Measurements from ENCODE around the gene TIMM17A. TPM values are rescaled to one million over a fixed set of nuclear protein-coding genes. Genes with fewer than 3 reads are reported as not detected.

Gene TIMM17A
- total RNA-seq, 1 donor from 2014 or later = 139 TPM

DNA sequence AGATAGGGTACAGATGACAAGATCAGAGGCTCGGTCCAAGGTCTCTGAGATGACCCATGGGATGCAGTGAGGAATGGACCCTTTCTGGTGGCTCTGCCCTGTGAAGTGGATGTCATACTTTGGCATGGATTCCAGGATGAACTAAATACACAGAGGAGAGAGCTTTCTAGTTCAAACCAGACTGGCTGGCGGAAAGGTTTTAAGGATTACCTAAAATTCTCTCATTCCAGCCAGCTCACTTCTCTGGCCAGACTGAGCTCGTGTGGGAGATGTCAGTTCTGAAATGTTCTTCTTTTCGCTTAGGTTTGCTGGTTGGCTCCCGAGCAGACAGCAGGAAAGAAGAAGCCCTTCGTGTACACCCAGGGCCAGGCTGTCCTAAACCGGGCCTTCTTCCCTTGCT lies 33.3 kb downstream of the TIMM17A start:
- H3K27ac ChIP-seq (ENCODE audit: low read depth, low read length) = no peak overlapping the region
- peaks cover 36% of the 10 kb centered on the region for H3K79me2 ChIP-seq (ENCODE audit: insufficient read depth, low read length)
- no peaks in the 10 kb centered on the region for H3K27me3 ChIP-seq (ENCODE audit: insufficient read depth, low read length)
- FAIRE-seq (no peak), DNase-seq (ENCODE audit: low read depth) (no peak)
- peaks cover 19% of the 10 kb centered on the region for H3K36me3 Mint-ChIP-seq (ENCODE audit: low read depth, unreplicated experiment)
- H3K9ac ChIP-seq (ENCODE audit: low read length) = no peak overlapping the region
- H3K9me3 Mint-ChIP-seq (ENCODE audit: unreplicated experiment) = no peaks in the 10 kb centered on the region
- H3K4me3 ChIP-seq (ENCODE audit: insufficient read depth, low read depth, low read length) = no peak overlapping the region
- no peak overlapping the region for H3K4me3 Mint-ChIP-seq (ENCODE audit: unreplicated experiment)
- peaks cover 40% of the 10 kb centered on the region for H4K20me1 ChIP-seq (ENCODE audit: insufficient read depth, low read length)
- TF ChIP-seq CTCF (IDR thresholded peaks at IDR 0.05; ENCODE audit: insufficient read depth, low read depth, low read length) = no peak
- no peak for TF ChIP-seq EZH2 (IDR thresholded peaks at IDR 0.05; ENCODE audit: insufficient read depth, low read length)
- no peaks in the 10 kb centered on the region for H3K27me3 Mint-ChIP-seq (ENCODE audit: low read depth, unreplicated experiment)
- H3K27ac Mint-ChIP-seq (ENCODE audit: unreplicated experiment) = no peak overlapping the region
- no peaks in the 10 kb centered on the region for H3K9me3 ChIP-seq (ENCODE audit: insufficient read depth, low read depth, low read length)
- no peak overlapping the region for H2AFZ ChIP-seq (ENCODE audit: low read depth, low read length)
- H3K36me3 ChIP-seq (ENCODE audit: insufficient read depth, low read length) = peaks cover 25% of the 10 kb centered on the region
- H3K4me2 ChIP-seq (ENCODE audit: low read length) = no peak overlapping the region
- H3K4me1 Mint-ChIP-seq (ENCODE audit: low read depth, unreplicated experiment) = peaks cover 10% of the 10 kb centered on the region
- H3K4me1 ChIP-seq (ENCODE audit: insufficient read depth, low read length) = no peaks in the 10 kb centered on the region

DNA sequence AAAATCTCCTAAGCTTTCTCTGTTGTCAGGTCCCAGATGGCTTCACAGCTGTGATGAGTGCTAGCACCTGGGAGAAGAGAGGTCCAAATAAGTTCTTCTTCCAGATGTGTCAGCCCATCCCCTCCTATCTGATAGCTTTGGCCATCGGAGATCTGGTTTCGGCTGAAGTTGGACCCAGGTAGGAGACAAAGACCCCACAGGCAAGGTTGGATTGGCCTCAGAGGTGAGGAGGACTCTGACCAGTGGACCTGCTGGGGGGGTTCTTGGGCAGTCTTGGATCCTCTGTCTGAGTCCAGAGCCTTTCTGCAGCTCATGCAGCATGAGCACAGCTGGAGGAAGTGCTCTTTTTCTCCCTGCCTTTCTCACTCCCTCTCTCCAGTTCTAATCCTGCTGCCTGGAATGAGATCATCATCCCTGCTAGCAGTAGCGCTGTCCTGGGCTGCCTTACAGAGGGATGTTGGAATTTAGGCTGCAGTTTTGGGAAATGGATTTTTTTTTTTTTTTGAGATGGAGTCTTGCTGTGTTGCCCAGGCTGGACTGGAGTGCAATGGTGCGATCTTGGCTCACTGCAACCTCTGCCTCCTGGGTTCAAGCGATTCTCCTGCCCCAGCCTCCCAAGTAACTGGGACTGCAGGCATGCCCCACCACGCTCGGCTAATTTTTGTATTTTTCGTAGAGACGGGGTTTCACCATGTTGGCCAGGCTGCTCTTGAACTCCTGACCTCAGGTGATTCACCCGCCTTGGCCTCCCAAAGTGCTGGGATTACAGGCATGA lies 34.2 kb downstream of the TIMM17A start:
- H3K27ac Mint-ChIP-seq (ENCODE audit: unreplicated experiment) = no peak overlapping the region

More for the DNA sequence above, 34.2 kb downstream of the TIMM17A start:
- FAIRE-seq (no peak), DNase-seq (ENCODE audit: low read depth) (no peak)
- Histone ChIP-seq H3K9ac (ENCODE audit: low read length) (no peak overlapping the region), H3K27ac (ENCODE audit: low read depth, low read length) (no peak overlapping the region), H3K79me2 (ENCODE audit: insufficient read depth, low read length) (peaks cover 27% of the 10 kb centered on the region), H3K27me3 (ENCODE audit: insufficient read depth, low read length) (no peaks in the 10 kb centered on the region), H3K9me3 (ENCODE audit: insufficient read depth, low read depth, low read length) (no peaks in the 10 kb centered on the region), H3K4me2 (ENCODE audit: low read length) (no peak overlapping the region), H3K36me3 (ENCODE audit: insufficient read depth, low read length) (peaks cover 30% of the 10 kb centered on the region), H3K4me3 (ENCODE audit: insufficient read depth, low read depth, low read length) (no peak overlapping the region), H3K4me1 (ENCODE audit: insufficient read depth, low read length) (no peaks in the 10 kb centered on the region), H4K20me1 (ENCODE audit: insufficient read depth, low read length) (peaks cover 38% of the 10 kb centered on the region), H2AFZ (ENCODE audit: low read depth, low read length) (no peak overlapping the region)
- TF ChIP-seq CTCF (IDR thresholded peaks at IDR 0.05; ENCODE audit: insufficient read depth, low read depth, low read length) = no peak
- H3K4me3 Mint-ChIP-seq (ENCODE audit: unreplicated experiment) = no peak overlapping the region
- peaks cover 2% of the 10 kb centered on the region for H3K9me3 Mint-ChIP-seq (ENCODE audit: unreplicated experiment)
- no peaks in the 10 kb centered on the region for H3K27me3 Mint-ChIP-seq (ENCODE audit: low read depth, unreplicated experiment)
- H3K36me3 Mint-ChIP-seq (ENCODE audit: low read depth, unreplicated experiment) = peaks cover 27% of the 10 kb centered on the region
- H3K4me1 Mint-ChIP-seq (ENCODE audit: low read depth, unreplicated experiment) = peaks cover 6% of the 10 kb centered on the region
